H1 (cell line): ENCODE measurements around the gene GPR156. TPM values are rescaled to one million over a fixed set of nuclear protein-coding genes. Genes with fewer than 3 reads are reported as not detected.

ENCODE experiments used
- CTCF ChIA-PET: fragments of 300-600 bp; sonication (Branson Sonifier 250); formaldehyde crosslinking; loops from one replicate; lab custom pipeline; 2021; ENCODE audit not compliant: partially characterized antibody; lab: Charles Lee
- POLR2A ChIA-PET: fragments of 300-600 bp; sonication (Branson Sonifier 250); formaldehyde crosslinking; loops from one replicate; lab custom pipeline; 2021; ENCODE audit warnings: inconsistent platforms; ENCODE audit not compliant: partially characterized antibody; lab: Charles Lee
- DNase-seq, 2 experiments: peaks; one replicate each; pipeline versions ENCODE4 v3.0.0 to v3.0.0-alpha.2; 2010 to 2022; ENCODE audit warnings: low spot score in 2 of 2, low read depth in 1 of 2, mixed read lengths in 1 of 2
- FAIRE-seq: peaks from 2 replicates; lab custom pipeline; 2011; peaks lifted over from hg19 to GRCh38; lab: Jason Lieb, UNC
- H2AFZ ChIP-seq: 2 replicates; pipeline ENCODE4 v1.8.1; 2012; ENCODE audit warnings: low read length, inconsistent platforms
- H2AK5ac ChIP-seq: 2 replicates; pipeline ENCODE4 v1.6.1; 2013; ENCODE audit warnings: low read depth, low read length
- H2BK120ac ChIP-seq: replicated peaks from 2 replicates; pipeline ENCODE3; 2013; ENCODE audit warnings: low read depth, low read length, inconsistent platforms
- H2BK12ac ChIP-seq: 2 replicates; pipeline ENCODE4 v1.6.1; 2013; ENCODE audit warnings: low read depth, low read length
- H2BK15ac ChIP-seq: 2 replicates; pipeline ENCODE4 v1.6.1; 2013; ENCODE audit warnings: low read length
- H2BK20ac ChIP-seq: 2 replicates; pipeline ENCODE4 v1.6.1; 2013; ENCODE audit warnings: low read length
- H2BK5ac ChIP-seq: 2 replicates; pipeline ENCODE4 v1.6.1; 2013; ENCODE audit warnings: low read depth, low read length
- H3K14ac ChIP-seq: 2 replicates; pipeline ENCODE4 v1.6.1; 2013; ENCODE audit warnings: inconsistent platforms; ENCODE audit not compliant: insufficient read length
- H3K18ac ChIP-seq: 2 replicates; pipeline ENCODE4 v1.6.1; 2013; ENCODE audit warnings: low read length; ENCODE audit errors: extremely low read depth
- H3K23ac ChIP-seq: 2 replicates; pipeline ENCODE4 v1.6.1; 2013; ENCODE audit warnings: inconsistent platforms; ENCODE audit not compliant: insufficient read length
- H3K23me2 ChIP-seq: 2 replicates; pipeline ENCODE4 v1.6.1; 2013; ENCODE audit warnings: low read depth, low read length
- H3K27ac ChIP-seq: 2 replicates; pipeline ENCODE4 v1.6.1; 2011; ENCODE audit warnings: low read depth, low read length, inconsistent platforms
- H3K27me3 ChIP-seq, 4 experiments: replicated peaks in 1 of 4; 1 replicate in 1 of 4; 2 replicates in 3 of 4; pipeline versions ENCODE4 v1.6.1 to v1.8.1; 2011 to 2013; ENCODE audit warnings: low read length in 3 of 4, mild to moderate bottlenecking in 3 of 4, inconsistent platforms in 2 of 4, mixed read lengths in 2 of 4, moderate library complexity in 1 of 4; ENCODE audit not compliant: control insufficient read depth in 3 of 4, insufficient read depth in 3 of 4; ENCODE audit errors: extremely low read depth in 1 of 4
- H3K36me3 ChIP-seq, 4 experiments: 2 replicates each; pipeline versions ENCODE4 v1.6.1 to v1.8.1; 2011 to 2013; ENCODE audit warnings: mild to moderate bottlenecking in 4 of 4, low read length in 3 of 4, moderate library complexity in 2 of 4, control low read depth in 1 of 4, inconsistent platforms in 1 of 4; ENCODE audit not compliant: insufficient read depth in 4 of 4, control insufficient read depth in 2 of 4
- H3K4ac ChIP-seq: replicated peaks from 2 replicates; pipeline ENCODE3; 2013; ENCODE audit warnings: low read length, low read depth, mixed read lengths, inconsistent platforms; ENCODE audit not compliant: insufficient read length
- H3K4me1 ChIP-seq, 4 experiments: replicated peaks in 1 of 4; 1 replicate in 1 of 4; 2 replicates in 3 of 4; pipeline versions ENCODE4 v1.6.1 to v1.8.1; 2011 to 2013; ENCODE audit warnings: low read length in 3 of 4, inconsistent platforms in 2 of 4, mixed read lengths in 1 of 4; ENCODE audit not compliant: insufficient read depth in 4 of 4, control insufficient read depth in 3 of 4
- H3K4me2 ChIP-seq, 2 experiments: 2 replicates each; pipeline versions ENCODE4 v1.6.1 to v1.8.1; 2011 to 2013; ENCODE audit warnings: low read depth in 2 of 2, low read length in 2 of 2, control low read depth in 1 of 2, inconsistent platforms in 1 of 2, mild to moderate bottlenecking in 1 of 2; ENCODE audit not compliant: insufficient read depth in 1 of 2
- H3K4me3 ChIP-seq, 4 experiments: fragments of 200-600, 300-600 bp in 1 of 4; sonication (generic), shearing (Covaris generic), sonication (Bioruptor Twin) in 1 of 4; 2 replicates each; pipeline versions ENCODE4 v1.5.1 to v1.8.1; 2011 to 2016; ENCODE audit warnings: low read length in 4 of 4, low read depth in 3 of 4, control low read depth in 2 of 4, inconsistent platforms in 2 of 4, mild to moderate bottlenecking in 2 of 4, mixed read lengths in 1 of 4, moderate library complexity in 1 of 4; ENCODE audit not compliant: insufficient read depth in 2 of 4; ENCODE audit errors: extremely low read depth in 1 of 4
- H3K56ac ChIP-seq: replicated peaks from 2 replicates; pipeline ENCODE3; 2013; ENCODE audit warnings: low read depth, mild to moderate bottlenecking, mixed read lengths, low read length, inconsistent platforms; ENCODE audit not compliant: insufficient read length
- H3K79me1 ChIP-seq: 2 replicates; pipeline ENCODE4 v1.6.1; 2013; ENCODE audit warnings: low read depth, low read length, control low read depth
- H3K79me2 ChIP-seq, 2 experiments: 2 replicates each; pipeline versions ENCODE4 v1.6.1 to v1.8.1; 2012 to 2013; ENCODE audit warnings: low read length in 2 of 2, mild to moderate bottlenecking in 2 of 2, inconsistent platforms in 1 of 2; ENCODE audit not compliant: insufficient read depth in 2 of 2, control insufficient read depth in 1 of 2
- H3K9ac ChIP-seq, 4 experiments: replicated peaks in 1 of 4; 1 replicate in 1 of 4; 2 replicates in 3 of 4; pipeline versions ENCODE4 v1.6.1 to v1.8.1; 2011 to 2013; ENCODE audit warnings: low read depth in 3 of 4, low read length in 3 of 4, control low read depth in 2 of 4, mild to moderate bottlenecking in 2 of 4, moderate library complexity in 2 of 4, inconsistent platforms in 1 of 4; ENCODE audit errors: extremely low read depth in 1 of 4
- H3K9me3 ChIP-seq, 2 experiments: 2 replicates each; pipeline versions ENCODE4 v1.6.1 to v1.8.1; 2012 to 2013; ENCODE audit warnings: mild to moderate bottlenecking in 2 of 2, moderate library complexity in 2 of 2, control low read depth in 1 of 2, inconsistent platforms in 1 of 2, low read depth in 1 of 2, low read length in 1 of 2, mixed read lengths in 1 of 2; ENCODE audit not compliant: insufficient read depth in 2 of 2
- H4K20me1 ChIP-seq, 2 experiments: replicated peaks in 1 of 2; 2 replicates each; pipeline versions ENCODE3 to v1.8.1; 2011 to 2013; ENCODE audit warnings: inconsistent platforms in 2 of 2, low read length in 2 of 2, mild to moderate bottlenecking in 1 of 2; ENCODE audit not compliant: insufficient read depth in 2 of 2, control insufficient read depth in 1 of 2
- H4K5ac ChIP-seq: 2 replicates; pipeline ENCODE4 v1.6.1; 2013; ENCODE audit warnings: low read length, low read depth, mixed read lengths, inconsistent platforms; ENCODE audit not compliant: insufficient read length
- H4K8ac ChIP-seq: 2 replicates; pipeline ENCODE4 v1.8.0; 2013; ENCODE audit warnings: mild to moderate bottlenecking, moderate library complexity, low read length, inconsistent platforms; ENCODE audit not compliant: insufficient read depth; ENCODE audit errors: extremely low read depth
- H4K91ac ChIP-seq: replicated peaks from 2 replicates; pipeline ENCODE3; 2013; ENCODE audit warnings: low read length, mixed read lengths, inconsistent platforms; ENCODE audit not compliant: insufficient read length
- CBX8 ChIP-seq: fragments of 300-800, 300-1000 bp; sonication (generic); IDR thresholded peaks from 2 replicates; pipeline ENCODE4 v1.7.1; 2016; ENCODE audit warnings: low read depth, low read length, borderline replicate concordance
- EGR1 ChIP-seq: IDR thresholded peaks from 2 replicates; pipeline ENCODE4 v1.6.1; 2011; ENCODE audit warnings: low read depth, low read length, borderline replicate concordance
- FOSL1 ChIP-seq: IDR thresholded peaks from 2 replicates; pipeline ENCODE4 v1.6.1; 2011; ENCODE audit warnings: mild to moderate bottlenecking, low read depth, low read length, moderate library complexity; ENCODE audit not compliant: insufficient read depth
- MAFK ChIP-seq: IDR thresholded peaks from 2 replicates; pipeline ENCODE4 v1.6.1; 2012; ENCODE audit warnings: low read depth, mild to moderate bottlenecking, improper control_type of control experiment, low read length
- NANOG ChIP-seq: IDR thresholded peaks from 2 replicates; pipeline ENCODE4 v1.6.1; 2011; ENCODE audit warnings: low read length, low read depth, mild to moderate bottlenecking, inconsistent platforms; ENCODE audit not compliant: insufficient read depth, poor library complexity, severe bottlenecking
- SIN3A ChIP-seq, 2 experiments: IDR thresholded peaks in 1 of 2; conservative IDR thresholded peaks in 1 of 2; 2 replicates each; pipeline ENCODE4 v1.6.1; 2011 to 2012; ENCODE audit warnings: low read length in 2 of 2, improper control_type of control experiment in 1 of 2, low read depth in 1 of 2, mild to moderate bottlenecking in 1 of 2
- TBP ChIP-seq: IDR thresholded peaks from 2 replicates; pipeline ENCODE4 v1.6.1; 2011; ENCODE audit warnings: low read depth, low read length, improper control_type of control experiment
- WGBS, 2 experiments: shearing (Covaris generic) in 1 of 2; methylation state at CpG; one replicate each; pipeline versions ENCODE4 v1.1.6 to v1.1.7; 2013 to 2015; ENCODE audit warnings: low lambda C conversion rate in 2 of 2, mixed read lengths in 2 of 2, inconsistent platforms in 1 of 2, low coverage in 1 of 2, missing lambda C conversion rate in 1 of 2; ENCODE audit not compliant: insufficient replicate concordance in 2 of 2, insufficient coverage in 1 of 2, insufficient read length in 1 of 2; ENCODE audit errors: extremely low coverage in 1 of 2, missing lambda C conversion rate in 1 of 2; 5-methylcytosine and 5-hydroxymethylcytosine counted together
- polyA plus RNA-seq, 7 experiments: library from polyadenylated mRNA; depleted of rRNA in 3 of 7; stranded (reverse) in 5 of 7; unstranded in 2 of 7; fragments of >200 nt in 5 of 7; fragments of 200-250 nt in 2 of 7; gene quantifications; 1 replicate in 5 of 7; 2 replicates in 1 of 7; 4 replicates in 1 of 7; pipeline versions ENCODE4 v1.2.1 to v1.2.3, GENCODE V29; 2011 to 2013; ENCODE audit warnings: missing spikeins in 2 of 7, mixed read lengths in 2 of 7
- total RNA-seq: library from RNA; stranded (reverse); fragmentation: NEBNext Ultra II Directional; extraction: Animal tissue kit (Norgen Biotek cat#: 25700); gene quantifications from 2 replicates; pipeline ENCODE4 v1.2.1, GENCODE V29; 2021

GPR156 gene
- total and polyA plus RNA-seq, 2 of the 8 experiments (the other 6 are each of a cell fraction or from before 2014, with no cell fraction given) = 1.6 to 1.8 TPM

DNA sequence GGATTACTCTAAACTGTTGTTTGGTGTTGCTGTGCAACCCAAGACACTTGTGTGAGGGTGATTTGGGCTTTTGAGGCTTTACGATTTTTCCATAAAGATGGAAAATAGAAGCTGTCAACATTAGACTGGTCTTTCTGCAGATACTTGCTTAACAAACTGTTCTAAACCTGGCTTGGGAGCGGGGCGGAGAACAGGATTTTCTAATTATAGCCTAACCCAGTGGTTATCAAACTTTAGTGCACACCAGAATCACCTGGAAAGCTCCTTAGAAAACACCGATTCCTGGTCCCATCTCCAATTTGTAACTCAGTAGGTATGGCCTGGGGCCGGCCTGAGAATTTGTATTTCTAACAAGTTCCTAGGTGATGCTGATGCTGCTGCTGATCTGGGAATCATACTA lies 19.0 kb downstream of the GPR156 start:
- WGBS, 2 experiments = 80% methylated on average over 5 of the region's 5 CpGs; no CpG with 5 or more reads in 1 of the 2 experiments
- FAIRE-seq = no peak

More for the DNA sequence above, 19.0 kb downstream of the GPR156 start:
- Histone ChIP-seq H3K56ac (no peak overlapping the region), H3K27me3 (no peaks in the 10 kb centered on the region), H2BK15ac (no peak overlapping the region), H4K5ac (no peak overlapping the region), H3K36me3 (no peaks in the 10 kb centered on the region), H2AFZ (no peak overlapping the region), H3K4ac (no peak overlapping the region)
- CTCF ChIA-PET = interaction anchor here (0.9 kb wide), 1 partner anchor 297 kb away, joined by 3 read pairs; no protein-coding TSS in a partner anchor
- no peak for TF ChIP-seq FOSL1
- no peak for TF ChIP-seq TBP
- no peak for TF ChIP-seq NANOG
- no peak for TF ChIP-seq EGR1
- TF ChIP-seq CBX8 = no peak
- TF ChIP-seq SIN3A (conservative IDR thresholded peaks at IDR 0.05 in 1 of 2, IDR thresholded peaks at IDR 0.05 in 1 of 2; ENCODE audit: low read depth in 1 of 2, low read length in 2 of 2) = no peak
- TF ChIP-seq MAFK = no peak
- TF ChIP-seq, all 59 proteins: peak for 0
- Histone ChIP-seq H3K9ac (no peak overlapping the region), H4K8ac (no peak overlapping the region), H2BK5ac (no peak overlapping the region), H4K20me1 (no peaks in the 10 kb centered on the region), H2BK12ac (no peak overlapping the region), H3K4me3 (no peak overlapping the region), H4K91ac (no peak overlapping the region), H3K23me2 (no peaks in the 10 kb centered on the region), H2AK5ac (no peak overlapping the region), H3K4me2 (no peak overlapping the region), H3K23ac (no peak overlapping the region), H2BK120ac (no peak overlapping the region), H3K18ac (no peak overlapping the region), H2BK20ac (no peak overlapping the region), H3K79me2 (no peaks in the 10 kb centered on the region), H3K9me3 (no peaks in the 10 kb centered on the region), H3K79me1 (no peaks in the 10 kb centered on the region), H3K27ac (no peak overlapping the region), H3K4me1 (no peaks in the 10 kb centered on the region), H3K14ac (no peak overlapping the region)
- no peak for DNase-seq
- POLR2A ChIA-PET = no interaction called here
